ENCODE results near the gene MOG. TPM values are rescaled to one million over a fixed set of nuclear protein-coding genes. Genes with fewer than 3 reads are reported as not detected.

MOG gene
- total and polyA plus RNA-seq, 2 experiments from 2014 or later, result 0.55 to 2.5 TPM

DNA sequence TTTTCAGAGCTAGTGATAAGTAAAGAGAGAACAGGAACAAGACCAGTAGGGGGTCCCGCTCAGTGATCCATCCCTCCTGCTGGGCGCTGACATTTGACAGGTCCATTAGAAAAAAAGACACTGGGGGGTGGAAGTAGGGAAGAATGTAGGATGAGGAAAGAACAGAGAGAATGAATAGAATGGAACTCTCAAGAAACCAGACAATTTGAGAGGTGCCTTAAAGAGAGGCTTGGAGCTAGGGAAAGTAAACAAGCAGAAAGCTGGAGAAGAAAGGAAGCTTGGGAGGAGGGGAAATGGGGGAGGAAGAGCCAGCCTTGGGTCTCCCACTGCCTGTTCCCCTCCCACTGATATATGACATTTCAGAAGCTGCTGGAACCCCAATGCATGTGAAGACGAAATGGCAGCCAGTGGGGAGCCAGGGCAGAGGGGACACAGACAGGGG, 32.4 kb upstream of the MOG start:
- TF ChIP-seq, protein P1, sequence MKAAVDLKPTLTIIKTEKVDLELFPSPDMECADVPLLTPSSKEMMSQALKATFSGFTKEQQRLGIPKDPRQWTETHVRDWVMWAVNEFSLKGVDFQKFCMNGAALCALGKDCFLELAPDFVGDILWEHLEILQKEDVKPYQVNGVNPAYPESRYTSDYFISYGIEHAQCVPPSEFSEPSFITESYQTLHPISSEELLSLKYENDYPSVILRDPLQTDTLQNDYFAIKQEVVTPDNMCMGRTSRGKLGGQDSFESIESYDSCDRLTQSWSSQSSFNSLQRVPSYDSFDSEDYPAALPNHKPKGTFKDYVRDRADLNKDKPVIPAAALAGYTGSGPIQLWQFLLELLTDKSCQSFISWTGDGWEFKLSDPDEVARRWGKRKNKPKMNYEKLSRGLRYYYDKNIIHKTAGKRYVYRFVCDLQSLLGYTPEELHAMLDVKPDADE (IDR thresholded peaks at IDR 0.05), result peak; percentile 39; the same call in 1 of the 2 replicates
- TF ChIP-seq ZNF114 (CRISPR knock-in tag; IDR thresholded peaks at IDR 0.05), result no peak
- peak; percentile 45 for TF ChIP-seq NANOG (IDR thresholded peaks at IDR 0.05; ENCODE audit: borderline replicate concordance)
- no peak for TF ChIP-seq EZH2 (IDR thresholded peaks at IDR 0.05; ENCODE audit: low read depth, unreplicated experiment)
- TF ChIP-seq POLR2AphosphoS5 (IDR thresholded peaks at IDR 0.05; ENCODE audit: low read depth), result no peak
- Mint-ChIP-seq H3K4me3 (peak overlapping the region; percentile 86), H3K27me3 (ENCODE audit: insufficient read depth, low read depth, poor library complexity) (peaks cover 38% of the 10 kb centered on the region), H3K36me3 (ENCODE audit: low read depth) (peaks cover 65% of the 10 kb centered on the region), H3K4me1 (peaks cover 72% of the 10 kb centered on the region), H3K9me3 (no peaks in the 10 kb centered on the region), H3K27ac (peak overlapping the region; percentile 47)
- peak overlapping the region; percentile 98 for H3K4me2 ChIP-seq
- DNase-seq (ENCODE audit: low spot score) (peak; percentile 58), ATAC-seq (no peak)
- no peaks in the 10 kb centered on the region for H3K27me3 ChIP-seq (ENCODE audit: insufficient read depth)
- no peaks in the 10 kb centered on the region for H3K9me2 ChIP-seq (ENCODE audit: insufficient read depth)
- peaks cover 24% of the 10 kb centered on the region for H4K20me1 ChIP-seq (replicated peaks; ENCODE audit: insufficient read depth)
- H3K79me2 ChIP-seq (replicated peaks; ENCODE audit: insufficient read depth), result peaks cover 79% of the 10 kb centered on the region
- peak overlapping the region; percentile 86 for H3K27ac ChIP-seq (ENCODE audit: low read depth)
- no peak overlapping the region for H2AFZ ChIP-seq
- peaks cover 60% of the 10 kb centered on the region for H3K4me1 ChIP-seq (ENCODE audit: insufficient read depth)
- H3K4me3 ChIP-seq, result peak overlapping the region; percentile 96
- peaks cover 39% of the 10 kb centered on the region for H3K36me3 ChIP-seq (ENCODE audit: insufficient read depth)
- H3F3A ChIP-seq (replicated peaks; ENCODE audit: low read depth), result peaks cover 51% of the 10 kb centered on the region

- Histone ChIP-seq H3K4me3 (peak overlapping the region; percentile 96), H3K27ac (ENCODE audit: low read depth) (peak overlapping the region; percentile 86), H3F3A (replicated peaks; ENCODE audit: low read depth) (peaks cover 43% of the 10 kb centered on the region), H4K20me1 (replicated peaks; ENCODE audit: insufficient read depth) (peaks cover 21% of the 10 kb centered on the region), H3K4me1 (ENCODE audit: insufficient read depth) (peaks cover 69% of the 10 kb centered on the region), H3K4me2 (peak overlapping the region; percentile 98), H2AFZ (no peak overlapping the region), H3K9me2 (ENCODE audit: insufficient read depth) (no peaks in the 10 kb centered on the region), H3K27me3 (ENCODE audit: insufficient read depth) (no peaks in the 10 kb centered on the region), H3K36me3 (ENCODE audit: insufficient read depth) (peaks cover 30% of the 10 kb centered on the region), H3K79me2 (replicated peaks; ENCODE audit: insufficient read depth) (peaks cover 80% of the 10 kb centered on the region)
- peaks cover 40% of the 10 kb centered on the region for H3K27me3 Mint-ChIP-seq (ENCODE audit: insufficient read depth, low read depth, poor library complexity)
- peak overlapping the region; percentile 86 for H3K4me3 Mint-ChIP-seq
- ATAC-seq (no peak), DNase-seq (ENCODE audit: low spot score) (no peak)
- peak overlapping the region; percentile 47; the same call in 1 of the 2 replicates for H3K27ac Mint-ChIP-seq
- no peaks in the 10 kb centered on the region for H3K9me3 Mint-ChIP-seq
- H3K4me1 Mint-ChIP-seq, result peaks cover 79% of the 10 kb centered on the region
- peaks cover 60% of the 10 kb centered on the region for H3K36me3 Mint-ChIP-seq (ENCODE audit: low read depth)
- no peak for TF ChIP-seq ZNF114 (CRISPR knock-in tag; IDR thresholded peaks at IDR 0.05)
- no peak for TF ChIP-seq POLR2AphosphoS5 (IDR thresholded peaks at IDR 0.05; ENCODE audit: low read depth)
- TF ChIP-seq STAT1 (IDR thresholded peaks at IDR 0.05; ENCODE audit: unreplicated experiment), result no peak
- TF ChIP-seq ZNF462 (CRISPR knock-in tag; IDR thresholded peaks at IDR 0.05), result no peak
- TF ChIP-seq NANOG (IDR thresholded peaks at IDR 0.05; ENCODE audit: borderline replicate concordance), result no peak
- TF ChIP-seq CTCF (conservative IDR thresholded peaks at IDR 0.05; ENCODE audit: low read depth in 2 of 2), result no peak
- no peak for TF ChIP-seq JUNB (IDR thresholded peaks at IDR 0.05; ENCODE audit: unreplicated experiment)
Observed at GRCh38 chr6:29625337-29625930, 31.5 kb upstream of the MOG start.
